HTR-8/SVneo (cell line): ENCODE results near the gene PITPNC1.

ENCODE experiments used
- DNase-seq: peaks from one replicate; pipeline ENCODE4 v3.0.0; 2011; ENCODE audit warnings: low spot score, mixed read lengths; ENCODE audit not compliant: insufficient read length
- FAIRE-seq: peaks from 2 replicates; lab custom pipeline; 2011; peaks lifted over from hg19 to GRCh38; lab: Jason Lieb, UNC

Gene PITPNC1

DNA sequence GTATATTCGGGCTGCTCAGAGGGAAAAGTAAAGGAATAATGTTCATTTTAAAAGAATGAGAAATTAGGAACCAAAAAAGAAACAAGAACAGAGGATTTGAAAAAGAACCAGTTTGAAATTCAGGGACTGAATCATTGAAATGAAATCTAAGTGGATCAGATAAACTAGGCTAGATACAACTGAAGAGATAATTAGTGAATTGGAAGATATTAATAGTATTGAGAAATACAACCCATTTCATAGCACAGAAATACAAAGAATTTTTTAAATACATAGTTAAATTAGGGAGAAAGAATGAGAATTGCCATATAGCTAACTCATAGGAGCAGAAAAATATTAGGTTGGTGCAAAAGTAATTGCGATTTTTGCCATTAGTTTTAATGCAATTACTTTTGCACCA, 223.3 kb downstream of the PITPNC1 start:
- no peak for DNase-seq

GRCh38 chr17:67601897-67602296, 224.8 kb downstream of the PITPNC1 start:
- FAIRE-seq (no peak), DNase-seq (no peak)

More for the DNA sequence above, 223.3 kb downstream of the PITPNC1 start:
- no peak for FAIRE-seq

- FAIRE-seq (no peak), DNase-seq (no peak)
Measured at GRCh38 chr17:67602444-67602843, 225.4 kb downstream of the PITPNC1 start.

DNA sequence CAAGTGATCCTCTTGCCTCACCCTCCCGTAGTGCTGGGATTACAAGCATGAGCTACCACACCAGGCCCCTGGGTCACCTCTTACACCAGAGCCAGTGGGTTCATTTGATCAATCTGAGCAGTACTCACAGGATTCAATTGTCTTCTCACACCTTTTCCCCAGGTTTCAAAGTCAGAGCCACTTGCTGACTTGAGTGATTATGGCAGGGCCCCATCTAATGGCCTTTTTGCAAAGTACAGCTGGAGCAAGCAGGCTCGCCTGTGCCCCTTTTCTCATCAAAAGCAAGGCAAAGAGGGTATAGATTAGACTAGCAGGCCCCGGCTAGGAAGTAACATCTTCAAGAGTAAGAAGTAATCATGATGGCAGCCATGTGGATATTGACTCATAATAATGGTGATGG, 225.9 kb downstream of the PITPNC1 start:
- DNase-seq (peak; percentile 52), FAIRE-seq (no peak)

DNA sequence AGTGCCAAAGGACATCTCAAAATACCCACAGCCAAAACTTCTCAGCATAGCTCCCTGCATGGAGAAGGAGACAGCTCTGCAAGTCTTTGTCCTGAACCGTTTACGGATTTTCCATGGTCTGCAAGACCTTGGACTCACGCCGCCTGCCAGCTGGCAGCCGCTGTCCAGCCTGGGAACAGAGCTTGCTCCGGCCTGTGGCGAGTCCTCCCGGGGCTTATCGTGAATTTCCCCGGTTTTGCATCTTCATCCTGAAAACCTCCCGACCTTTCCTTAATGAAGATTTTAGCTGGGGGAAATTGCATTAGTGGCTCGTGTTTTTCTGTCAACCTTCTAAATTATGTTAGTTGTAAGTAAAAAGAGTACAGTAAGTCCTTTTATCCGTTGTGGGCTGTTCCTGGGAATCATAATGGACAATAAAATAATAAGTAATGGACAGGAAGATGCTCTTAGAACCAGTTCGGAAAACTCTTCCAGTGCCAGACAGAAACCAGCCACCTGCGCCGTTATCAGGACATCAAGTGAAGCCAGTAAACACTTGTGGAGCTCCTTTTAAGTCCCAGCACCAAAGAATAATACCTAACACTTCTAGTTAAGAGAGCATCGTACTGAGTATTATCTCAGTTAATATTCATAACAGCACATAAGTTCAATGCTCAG, 228.3 kb downstream of the PITPNC1 start:
- DNase-seq: no peak
- no peak for FAIRE-seq

DNA sequence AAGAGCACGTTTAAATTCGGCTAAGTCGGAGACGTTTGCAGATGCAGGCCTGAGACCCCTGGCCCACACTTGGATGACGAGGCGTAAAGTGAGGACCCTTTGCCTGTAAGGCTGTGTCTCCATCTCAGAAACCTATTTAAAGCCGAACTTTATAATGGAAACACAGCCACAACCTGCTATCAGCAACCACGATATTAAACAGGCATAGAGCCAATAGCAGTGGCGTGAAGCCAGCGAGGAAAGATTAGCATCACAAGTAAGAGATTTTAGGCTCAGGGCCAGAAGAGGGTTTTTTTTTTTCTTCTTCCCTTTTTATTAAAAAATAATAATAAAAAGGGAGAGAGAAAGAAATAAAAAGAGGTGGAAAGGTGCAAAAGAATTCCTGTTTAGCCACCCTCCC, 229.4 kb downstream of the PITPNC1 start:
- no peak for FAIRE-seq
- DNase-seq: no peak

DNA sequence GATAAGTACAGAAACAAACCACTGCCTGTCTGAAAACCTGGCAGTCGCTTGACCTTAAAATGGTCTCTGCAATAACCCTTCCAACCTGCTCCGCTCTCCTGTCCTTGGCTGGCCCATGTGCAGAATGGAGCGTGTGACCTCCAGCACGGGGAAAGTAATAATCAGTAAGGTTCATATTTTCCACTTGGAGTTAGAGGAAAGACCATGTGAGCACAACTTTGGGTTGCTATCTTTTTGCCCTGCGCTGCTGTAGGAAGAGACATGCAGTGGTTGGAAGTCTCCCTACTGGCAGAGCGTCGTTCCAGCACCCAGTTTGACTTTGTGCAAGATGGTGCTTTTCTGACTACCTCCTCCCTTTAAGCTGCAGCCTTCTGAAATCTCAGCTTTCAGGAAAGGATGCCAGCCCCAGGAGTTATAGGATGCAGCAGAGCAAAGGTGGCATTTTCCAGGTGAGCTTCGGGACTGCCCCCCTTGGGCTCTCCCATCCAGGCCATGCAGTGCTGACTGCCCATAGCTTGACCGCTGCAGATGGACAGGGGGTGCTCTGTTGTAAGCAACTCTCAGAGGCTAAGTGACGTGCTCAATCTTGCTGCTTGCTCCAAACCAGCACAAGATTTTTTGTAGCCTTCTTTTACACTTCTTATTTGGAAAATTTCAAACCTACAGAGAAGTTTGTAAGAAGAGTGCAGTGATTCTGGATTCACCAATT, 230.0 kb downstream of the PITPNC1 start:
- DNase-seq: no peak
- no peak for FAIRE-seq

GRCh38 chr17:67610061-67610460, 233.0 kb downstream of the PITPNC1 start:
- FAIRE-seq (no peak), DNase-seq (no peak)

- DNase-seq (no peak), FAIRE-seq (no peak)
Measured at GRCh38 chr17:67613961-67614360, 236.9 kb downstream of the PITPNC1 start.

DNA sequence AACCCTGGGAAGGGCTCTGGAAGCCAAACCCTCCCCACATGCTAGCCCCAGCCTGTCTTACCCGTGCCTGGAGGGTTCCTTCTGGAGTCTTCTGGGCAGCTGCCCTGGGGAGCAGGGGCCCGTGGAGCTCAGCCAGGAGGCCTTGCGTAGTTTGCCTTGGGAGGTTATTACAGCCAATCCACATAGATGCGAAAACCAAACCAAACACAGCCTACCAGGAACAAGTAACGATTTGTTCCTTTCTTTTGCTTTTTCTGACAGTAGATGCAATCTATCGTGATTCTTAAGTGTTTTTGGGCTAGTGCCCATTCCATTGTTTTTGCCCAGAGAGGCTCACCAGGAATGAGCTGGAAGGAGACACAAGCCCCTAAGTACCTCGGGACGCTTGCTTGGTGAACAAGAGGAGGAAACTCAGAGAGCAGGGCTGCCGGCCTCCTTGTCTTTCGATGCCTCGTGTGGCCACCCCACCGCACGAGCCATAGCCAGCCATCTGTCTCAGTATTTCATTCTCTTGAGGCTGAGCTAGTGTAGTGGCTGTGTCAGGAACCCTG, 238.0 kb downstream of the PITPNC1 start:
- FAIRE-seq: no peak
- DNase-seq: no peak

DNA sequence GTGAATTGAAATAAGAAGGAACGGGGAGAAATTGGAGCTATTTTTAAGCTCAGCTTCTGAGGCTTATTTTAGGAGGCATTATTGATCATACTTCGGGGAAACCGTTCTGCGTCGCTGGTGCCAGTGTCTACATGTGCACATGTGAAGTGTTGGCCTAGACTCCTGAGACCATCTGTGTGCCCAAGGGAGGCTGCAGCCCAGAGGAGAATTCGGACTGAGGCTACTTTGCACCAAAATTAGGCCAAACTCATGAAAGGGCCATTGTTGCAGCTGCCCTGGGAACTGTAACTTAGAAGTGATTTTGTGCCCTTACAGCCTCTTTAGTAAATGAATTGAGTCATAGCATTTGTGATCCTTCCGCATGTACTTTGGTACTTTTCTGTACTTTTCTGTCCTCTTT, 238.7 kb downstream of the PITPNC1 start:
- FAIRE-seq: no peak
- no peak for DNase-seq

DNA sequence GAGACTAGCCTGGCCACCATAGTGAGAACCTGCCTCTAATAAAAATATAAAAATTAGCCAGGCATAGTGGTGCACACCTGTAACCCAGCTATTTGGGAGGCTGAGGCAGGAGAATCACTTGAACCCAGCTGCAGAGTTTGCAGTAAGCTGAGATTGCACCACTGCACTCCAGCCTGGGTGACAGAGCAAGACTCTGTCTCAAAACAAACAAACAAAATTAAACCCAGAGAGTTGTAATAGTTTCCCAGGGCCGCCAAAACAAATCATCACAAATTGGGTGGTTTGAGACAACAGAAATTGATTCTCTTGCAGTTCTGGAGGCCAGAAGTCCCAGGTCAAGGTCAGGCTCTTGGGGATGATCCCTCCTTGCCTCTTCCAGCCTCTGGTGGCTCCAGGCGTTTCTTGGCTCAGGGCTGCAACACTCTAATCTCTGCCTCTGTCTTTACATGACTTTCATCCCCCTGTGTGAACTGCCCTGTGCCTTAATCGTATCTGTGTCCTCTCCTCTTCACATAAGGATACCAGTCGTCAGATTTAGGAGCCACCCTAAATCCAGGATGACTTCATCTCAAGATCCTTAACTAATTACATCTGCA, 240.3 kb downstream of the PITPNC1 start:
- DNase-seq: no peak
- no peak for FAIRE-seq

DNA sequence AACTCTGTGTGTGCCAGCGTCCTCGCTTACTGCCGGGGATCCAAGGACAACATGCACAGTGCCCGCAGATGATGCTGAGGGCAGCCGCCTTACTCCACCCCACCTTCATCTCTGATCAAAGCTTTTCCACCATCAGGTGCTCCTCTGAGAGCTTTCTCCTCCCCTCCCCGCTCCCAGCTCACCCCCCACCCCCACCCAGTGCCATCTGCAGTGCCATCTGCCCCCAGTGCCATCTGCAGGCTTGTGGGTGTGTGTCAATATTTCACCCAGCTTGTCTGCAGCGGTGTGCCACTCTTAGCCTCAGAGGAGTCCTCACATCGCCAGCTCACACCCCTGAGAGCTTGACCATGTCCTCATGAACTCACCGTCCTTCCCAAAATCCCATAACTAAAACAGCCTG, 242.5 kb downstream of the PITPNC1 start:
- DNase-seq (no peak), FAIRE-seq (no peak)

GRCh38 chr17:67620088-67620487, 243.0 kb downstream of the PITPNC1 start:
- no peak for FAIRE-seq

GRCh38 chr17:67620636-67621035, 243.6 kb downstream of the PITPNC1 start:
- FAIRE-seq: no peak

More at GRCh38 chr17:67620088-67620487, 243.0 kb downstream of the PITPNC1 start:
- DNase-seq: no peak

GRCh38 chr17:67623767-67624166, 246.7 kb downstream of the PITPNC1 start:
- no peak for FAIRE-seq
- no peak for DNase-seq

More at GRCh38 chr17:67620636-67621035, 243.6 kb downstream of the PITPNC1 start:
- DNase-seq: no peak

DNA sequence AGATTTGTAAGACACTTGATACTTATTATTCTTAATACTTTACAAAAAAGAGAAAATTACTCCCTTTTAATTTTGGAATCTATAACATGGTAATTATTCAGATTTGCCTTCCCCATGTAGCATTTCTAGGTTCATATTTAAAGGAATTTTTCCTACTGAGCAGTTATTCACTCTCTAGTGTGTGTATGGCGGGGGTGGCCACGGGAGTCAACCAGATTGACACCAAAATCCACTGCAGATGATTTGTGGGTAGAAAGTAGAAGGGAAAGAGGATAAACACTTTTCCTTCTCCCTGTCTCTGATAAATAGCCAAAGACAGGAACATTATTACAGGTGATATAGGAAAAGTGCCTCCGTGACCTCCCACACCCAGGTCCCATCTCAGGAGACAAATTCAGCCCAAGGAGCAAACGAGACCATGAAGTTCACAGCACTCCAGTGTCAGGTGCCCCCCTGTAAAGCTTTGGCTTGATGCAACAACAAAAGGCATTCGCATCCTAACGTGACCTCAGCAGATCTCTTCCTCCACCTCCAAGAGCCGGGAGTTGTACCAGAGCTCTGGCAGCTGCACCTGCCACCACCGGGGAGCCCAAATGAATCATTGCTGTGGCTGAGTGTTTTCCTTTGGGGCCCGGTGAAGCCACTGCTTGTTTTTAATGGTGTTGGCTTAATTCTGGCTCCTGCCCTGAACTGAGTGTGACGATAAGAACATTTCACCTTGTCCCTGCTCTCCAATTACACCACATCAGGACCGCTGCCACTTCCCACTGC, 248.0 kb downstream of the PITPNC1 start:
- no peak for FAIRE-seq

GRCh38 chr17:67625971-67626370, 248.9 kb downstream of the PITPNC1 start:
- no peak for FAIRE-seq
- DNase-seq: no peak

More for the DNA sequence above, 248.0 kb downstream of the PITPNC1 start:
- DNase-seq: no peak

DNA sequence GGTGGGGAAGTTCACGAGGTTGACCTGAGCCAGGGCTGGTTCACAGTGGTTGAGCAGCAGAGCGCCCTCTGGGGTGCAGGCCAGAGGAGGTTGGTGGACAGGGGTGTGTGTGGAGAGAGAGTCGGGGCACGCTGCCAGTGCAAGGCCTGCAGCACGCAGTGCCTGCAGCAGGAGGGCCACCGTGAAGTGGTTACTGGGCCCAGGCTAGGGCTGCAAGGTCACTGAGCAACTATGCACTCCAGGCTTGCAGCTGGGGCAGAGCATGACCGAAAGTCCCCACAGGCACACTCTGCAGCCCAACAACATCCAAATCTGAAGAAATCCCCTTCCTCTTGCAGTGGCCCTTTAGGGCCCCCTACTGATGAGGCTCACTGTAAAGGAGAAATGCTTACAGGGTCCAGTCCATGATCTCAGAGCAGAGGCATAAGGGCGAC, 251.5 kb downstream of the PITPNC1 start:
- peak; percentile 39 for DNase-seq
- no peak for FAIRE-seq

DNA sequence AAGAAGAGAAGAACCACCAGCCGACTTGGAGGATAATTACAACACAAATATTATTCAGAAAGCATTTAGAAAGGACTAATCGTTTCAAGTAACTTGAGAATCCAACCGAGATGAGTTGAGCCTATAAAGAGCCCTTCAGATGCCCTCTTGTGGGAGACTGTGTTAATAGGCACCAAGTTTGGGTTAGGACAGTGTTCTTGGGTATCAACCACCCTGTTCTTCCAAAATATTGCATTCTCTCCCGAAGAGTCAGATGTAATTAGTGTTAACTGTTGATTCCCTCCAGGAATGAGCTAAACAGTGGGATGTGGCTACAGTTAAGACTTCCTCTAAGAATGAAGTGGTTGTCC, 252.9 kb downstream of the PITPNC1 start:
- peak; percentile 58 for DNase-seq
- no peak for FAIRE-seq
